Testis (tissue), 2 donors: Measurements from ENCODE around the gene HOOK2.

ENCODE experiments used
- CTCF ChIP-seq, 3 experiments: fragments of 450-650 bp in 2 of 3; fragments of 200-600 bp in 1 of 3; sonication (generic) in 1 of 3; IDR thresholded peaks; one replicate each; pipeline ENCODE4 v1.5.1; 2016 to 2019; ENCODE audit warnings: antibody characterized with exemption in 3 of 3, mild to moderate bottlenecking in 2 of 3, moderate library complexity in 1 of 3
- POLR2A ChIP-seq: fragments of 450-650 bp; IDR thresholded peaks from one replicate; pipeline ENCODE4 v1.6.1; 2017; ENCODE audit warnings: antibody characterized with exemption, mild to moderate bottlenecking, moderate library complexity

DNA sequence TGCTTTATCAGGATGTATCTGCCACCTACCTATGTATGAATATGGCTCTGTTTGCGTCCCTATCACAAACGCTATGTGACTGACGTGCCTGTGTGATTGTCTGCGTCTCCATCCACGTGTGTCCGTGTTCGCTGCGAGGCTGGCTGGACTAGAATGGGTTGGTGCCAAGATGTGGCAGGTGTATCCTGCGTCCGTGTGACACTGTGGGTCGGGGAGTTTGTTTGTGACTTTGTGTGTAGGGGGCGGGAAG, 6.7 kb upstream of the HOOK2 start:
- TF ChIP-seq CTCF (IDR thresholded peaks at IDR 0.05) (no peak), POLR2A (no peak)
